22Rv1 (cell line): ENCODE data around the gene ATP2B3.

ENCODE experiments used
- CTCF ChIP-seq: fragments of 450-650 bp; IDR thresholded peaks from 2 replicates; pipeline ENCODE4 v1.5.1; 2017; ENCODE audit warnings: mild to moderate bottlenecking
- ZFX ChIP-seq: fragments of 450-650 bp; IDR thresholded peaks from 2 replicates; pipeline ENCODE4 v1.6.1; 2017; ENCODE audit warnings: antibody characterized with exemption, borderline replicate concordance

- TF ChIP-seq CTCF (no peak), ZFX (no peak)
Measured at GRCh38 chrX:153474266-153474665, 43.2 kb upstream of the ATP2B3 start.
